ENCODE results near the gene YLPM1. TPM values are rescaled to one million over a fixed set of nuclear protein-coding genes. Genes with fewer than 3 reads are reported as not detected.

Gene YLPM1
- total RNA-seq, 2 experiments from 2014 or later: 46.5 to 47.0 TPM

GRCh38 chr14:74793506-74794155 is 30.5 kb downstream of the YLPM1 start:
- Mint-ChIP-seq H3K4me3 (peak overlapping the region; percentile 60), H3K9me3 (peaks cover 3% of the 10 kb centered on the region), H3K27me3 (ENCODE audit: low read depth) (no peaks in the 10 kb centered on the region), H3K36me3 (ENCODE audit: low read depth) (peaks cover 32% of the 10 kb centered on the region), H3K4me1 (ENCODE audit: low read depth) (peaks cover 40% of the 10 kb centered on the region), H3K27ac (peak overlapping the region; percentile 81)
- DNase-seq: peak; percentile 31
- intact Hi-C loops (cut with micrococcal nuclease): loop anchor here (1.0 to 2.0 kb wide), 3 partner anchors 29 to 209 kb away; partner anchors contain the start of gene EIF2B2
- CTCF ChIA-PET: interaction anchor here (0.6 to 1.2 kb wide), 2 partner anchors 184 to 313 kb away, joined by 3 to 4 read pairs; no protein-coding TSS in a partner anchor

- intact Hi-C loops (cut with micrococcal nuclease): no loop called here
- CTCF ChIA-PET: no interaction called here
These were observed 31.8 kb downstream of the YLPM1 start for GRCh38 chr14:74794947-74795346.

GRCh38 chr14:74799765-74800164 is 36.6 kb downstream of the YLPM1 start:
- no peak overlapping the region for H3K27ac Mint-ChIP-seq
- CTCF ChIA-PET: no interaction called here
- H3K4me1 Mint-ChIP-seq (ENCODE audit: low read depth): peaks cover 18% of the 10 kb centered on the region
- no peak for DNase-seq
- H3K36me3 Mint-ChIP-seq (ENCODE audit: low read depth): peaks cover 31% of the 10 kb centered on the region
- intact Hi-C loops (cut with micrococcal nuclease): no loop called here
- no peaks in the 10 kb centered on the region for H3K27me3 Mint-ChIP-seq (ENCODE audit: low read depth)
- no peak overlapping the region for H3K4me3 Mint-ChIP-seq
- no peaks in the 10 kb centered on the region for H3K9me3 Mint-ChIP-seq

More at GRCh38 chr14:74794947-74795346, 31.8 kb downstream of the YLPM1 start:
- Mint-ChIP-seq H3K36me3 (ENCODE audit: low read depth) (peaks cover 32% of the 10 kb centered on the region), H3K27ac (no peak overlapping the region), H3K9me3 (peaks cover 3% of the 10 kb centered on the region), H3K4me1 (ENCODE audit: low read depth) (peaks cover 49% of the 10 kb centered on the region), H3K27me3 (ENCODE audit: low read depth) (no peaks in the 10 kb centered on the region), H3K4me3 (no peak overlapping the region)
- no peak for DNase-seq

GRCh38 chr14:74800780-74801179 is 37.7 kb downstream of the YLPM1 start:
- Mint-ChIP-seq H3K9me3 (no peaks in the 10 kb centered on the region), H3K36me3 (ENCODE audit: low read depth) (peaks cover 26% of the 10 kb centered on the region), H3K4me1 (ENCODE audit: low read depth) (peaks cover 14% of the 10 kb centered on the region), H3K27me3 (ENCODE audit: low read depth) (no peaks in the 10 kb centered on the region), H3K4me3 (no peak overlapping the region), H3K27ac (no peak overlapping the region)
- intact Hi-C loops (cut with micrococcal nuclease): no loop called here
- CTCF ChIA-PET: interaction anchor here (1.1 kb wide), 1 partner anchor 59 kb away, joined by 3 read pairs; no protein-coding TSS in a partner anchor
- DNase-seq: no peak

GRCh38 chr14:74801396-74801795 is 38.3 kb downstream of the YLPM1 start:
- H3K9me3 Mint-ChIP-seq: no peaks in the 10 kb centered on the region
- no peak overlapping the region for H3K4me3 Mint-ChIP-seq
- H3K36me3 Mint-ChIP-seq (ENCODE audit: low read depth): peaks cover 26% of the 10 kb centered on the region
- H3K4me1 Mint-ChIP-seq (ENCODE audit: low read depth): peaks cover 14% of the 10 kb centered on the region
- H3K27ac Mint-ChIP-seq: no peak overlapping the region
- H3K27me3 Mint-ChIP-seq (ENCODE audit: low read depth): no peaks in the 10 kb centered on the region
- no peak for DNase-seq
- intact Hi-C loops (cut with micrococcal nuclease): no loop called here
- CTCF ChIA-PET: interaction anchor here (1.0 to 1.3 kb wide), 3 partner anchors 59 to 193 kb away, joined by 3 to 4 read pairs (median 3); partner anchors contain the start of gene LTBP2

DNA sequence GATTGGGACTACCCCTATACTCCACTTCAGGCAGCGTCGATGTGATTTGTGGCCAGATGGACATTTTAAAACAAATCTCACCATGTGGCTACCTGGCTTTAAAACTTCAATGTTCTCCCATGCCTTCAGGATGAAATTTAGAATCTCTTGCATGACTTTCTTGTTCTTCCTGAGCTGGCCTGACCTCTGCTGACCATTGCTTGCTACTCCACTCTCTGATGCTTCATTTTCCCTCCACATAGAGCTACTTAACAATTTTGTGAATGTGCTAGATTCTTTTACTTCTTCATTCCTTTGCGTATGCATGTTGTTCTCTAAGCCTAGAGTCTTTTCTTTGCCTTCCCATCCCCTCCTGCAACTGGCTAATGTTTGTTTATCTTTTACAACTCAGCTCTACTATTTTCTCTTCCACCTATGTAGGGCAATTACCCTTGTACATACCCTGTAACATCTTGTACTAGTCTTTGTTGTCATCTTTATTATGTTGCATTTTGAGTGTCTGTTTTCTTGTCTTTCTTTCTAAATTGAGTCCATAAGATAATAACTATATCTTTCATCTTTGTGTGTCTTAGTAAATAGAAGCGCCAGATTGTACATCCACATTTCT is 41.2 kb downstream of the YLPM1 start:
- Mint-ChIP-seq H3K27ac (no peak overlapping the region), H3K4me3 (no peak overlapping the region), H3K9me3 (no peaks in the 10 kb centered on the region), H3K27me3 (ENCODE audit: low read depth) (no peaks in the 10 kb centered on the region), H3K4me1 (ENCODE audit: low read depth) (peaks cover 5% of the 10 kb centered on the region), H3K36me3 (ENCODE audit: low read depth) (peaks cover 16% of the 10 kb centered on the region)
- intact Hi-C loops (cut with micrococcal nuclease): loop anchor here (1.0 kb wide), 1 partner anchor 195 kb away; no protein-coding TSS in a partner anchor
- DNase-seq: peak; percentile 54
- CTCF ChIA-PET: interaction anchor here (0.6 to 1.6 kb wide), 4 partner anchors 12 to 195 kb away, joined by 3 to 6 read pairs (median 3); no protein-coding TSS in a partner anchor

DNA sequence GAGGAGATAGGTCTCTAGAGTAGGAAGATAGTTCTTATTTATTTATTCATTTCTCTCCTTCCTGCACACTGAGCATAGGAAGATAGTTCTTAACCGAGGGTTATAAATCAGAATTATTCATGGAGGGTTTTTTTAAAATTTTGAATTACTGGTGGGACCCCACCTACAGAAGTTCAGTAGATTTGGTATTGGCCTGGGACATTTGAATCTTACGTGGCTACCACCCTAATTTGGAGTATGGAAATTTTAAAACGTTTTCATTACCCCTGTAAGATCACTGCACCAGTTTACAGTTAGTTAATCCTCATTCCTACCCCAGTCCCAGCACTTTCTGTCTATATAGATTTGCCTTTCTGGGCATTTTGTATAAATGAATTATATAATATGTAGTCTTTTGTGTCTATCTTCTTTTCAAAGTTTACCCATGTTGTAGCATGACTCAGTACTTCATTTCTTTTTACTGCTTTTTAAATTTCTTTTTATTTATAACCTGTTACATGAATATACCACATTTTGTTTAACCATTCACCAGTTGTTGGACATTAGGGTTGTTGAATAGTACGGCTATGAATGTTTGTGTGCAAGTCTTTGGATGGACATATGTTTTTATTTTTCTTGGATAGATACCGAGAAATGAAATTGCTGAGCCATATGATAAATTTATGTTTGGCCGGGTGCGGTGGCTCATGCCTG is 44.9 kb downstream of the YLPM1 start:
- peaks cover 23% of the 10 kb centered on the region for H3K36me3 Mint-ChIP-seq (ENCODE audit: low read depth)
- CTCF ChIA-PET: no interaction called here
- H3K4me1 Mint-ChIP-seq (ENCODE audit: low read depth): no peaks in the 10 kb centered on the region
- intact Hi-C loops (cut with micrococcal nuclease): no loop called here
- H3K4me3 Mint-ChIP-seq: no peak overlapping the region
- no peaks in the 10 kb centered on the region for H3K27me3 Mint-ChIP-seq (ENCODE audit: low read depth)
- no peaks in the 10 kb centered on the region for H3K9me3 Mint-ChIP-seq
- no peak for DNase-seq
- H3K27ac Mint-ChIP-seq: no peak overlapping the region

- intact Hi-C loops (cut with micrococcal nuclease): no loop called here
- Mint-ChIP-seq H3K4me1 (ENCODE audit: low read depth) (peaks cover 6% of the 10 kb centered on the region), H3K9me3 (no peaks in the 10 kb centered on the region), H3K4me3 (no peak overlapping the region), H3K36me3 (ENCODE audit: low read depth) (peaks cover 42% of the 10 kb centered on the region), H3K27me3 (ENCODE audit: low read depth) (no peaks in the 10 kb centered on the region), H3K27ac (no peak overlapping the region)
- DNase-seq: no peak
- CTCF ChIA-PET: interaction anchor here (1.1 kb wide), 1 partner anchor 45 kb away, joined by 3 read pairs; no protein-coding TSS in a partner anchor
These were observed 53.0 kb downstream of the YLPM1 start for GRCh38 chr14:74816124-74816523.

DNA sequence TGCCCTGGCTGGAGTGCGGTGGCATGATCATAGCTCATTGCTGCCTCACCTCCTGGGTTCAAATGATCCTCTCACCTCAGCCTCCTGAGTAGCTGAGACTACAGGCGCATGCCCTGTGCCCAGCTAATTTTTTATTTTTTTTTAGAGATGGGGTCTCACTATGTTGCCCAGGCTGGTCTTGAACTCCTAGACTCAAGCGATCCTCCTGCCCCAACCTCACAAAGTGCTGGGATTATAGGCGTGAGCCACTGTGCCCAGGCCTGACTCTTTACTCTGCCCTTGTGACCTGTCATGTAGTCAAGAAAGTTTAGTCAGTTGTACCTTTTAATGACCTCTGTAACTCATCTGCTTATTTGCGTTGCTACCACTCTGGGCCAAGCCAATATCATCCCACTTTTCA is 57.2 kb downstream of the YLPM1 start:
- intact Hi-C loops (cut with micrococcal nuclease): no loop called here
- no peak overlapping the region for H3K27ac Mint-ChIP-seq
- CTCF ChIA-PET: no interaction called here
- peaks cover 38% of the 10 kb centered on the region for H3K36me3 Mint-ChIP-seq (ENCODE audit: low read depth)
- no peak overlapping the region for H3K4me3 Mint-ChIP-seq
- H3K27me3 Mint-ChIP-seq (ENCODE audit: low read depth): no peaks in the 10 kb centered on the region
- DNase-seq: no peak
- peaks cover 7% of the 10 kb centered on the region for H3K4me1 Mint-ChIP-seq (ENCODE audit: low read depth)
- no peaks in the 10 kb centered on the region for H3K9me3 Mint-ChIP-seq

DNA sequence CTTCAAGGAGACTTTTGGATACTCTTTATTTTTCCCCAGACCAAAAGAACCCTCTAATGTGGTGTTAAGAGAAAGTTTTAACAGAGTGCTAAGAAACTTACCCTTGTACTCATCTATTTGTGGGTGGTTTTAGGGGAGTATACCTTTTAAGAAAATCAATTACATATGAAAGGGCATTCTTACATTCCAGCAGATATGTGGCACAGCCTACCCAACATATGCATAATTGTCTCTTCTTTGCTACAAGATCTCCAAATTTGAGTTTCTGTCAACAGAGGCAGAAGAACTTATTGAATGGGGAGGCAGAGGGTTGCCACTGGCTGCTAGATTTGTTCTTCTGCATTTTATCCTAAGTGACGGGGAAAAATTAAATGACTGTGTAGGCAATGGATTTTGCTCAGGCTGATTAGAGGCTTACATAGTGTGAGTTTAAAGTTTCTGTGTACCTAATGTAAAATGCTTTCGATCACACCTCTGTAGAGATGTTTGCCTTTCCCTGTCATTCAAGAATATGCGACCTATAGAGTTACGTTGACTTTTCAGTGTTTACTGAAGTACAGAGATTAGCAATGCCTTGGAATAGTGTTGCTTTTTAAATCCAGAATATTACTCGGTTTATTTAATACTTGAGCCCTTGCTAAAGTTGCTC is 58.3 kb downstream of the YLPM1 start:
- peaks cover 5% of the 10 kb centered on the region for H3K4me1 Mint-ChIP-seq (ENCODE audit: low read depth)
- no peaks in the 10 kb centered on the region for H3K27me3 Mint-ChIP-seq (ENCODE audit: low read depth)
- no peak overlapping the region for H3K4me3 Mint-ChIP-seq
- intact Hi-C loops (cut with micrococcal nuclease): no loop called here
- CTCF ChIA-PET: no interaction called here
- H3K36me3 Mint-ChIP-seq (ENCODE audit: low read depth): peaks cover 35% of the 10 kb centered on the region
- H3K27ac Mint-ChIP-seq: no peak overlapping the region
- no peak for DNase-seq
- H3K9me3 Mint-ChIP-seq: no peaks in the 10 kb centered on the region

DNA sequence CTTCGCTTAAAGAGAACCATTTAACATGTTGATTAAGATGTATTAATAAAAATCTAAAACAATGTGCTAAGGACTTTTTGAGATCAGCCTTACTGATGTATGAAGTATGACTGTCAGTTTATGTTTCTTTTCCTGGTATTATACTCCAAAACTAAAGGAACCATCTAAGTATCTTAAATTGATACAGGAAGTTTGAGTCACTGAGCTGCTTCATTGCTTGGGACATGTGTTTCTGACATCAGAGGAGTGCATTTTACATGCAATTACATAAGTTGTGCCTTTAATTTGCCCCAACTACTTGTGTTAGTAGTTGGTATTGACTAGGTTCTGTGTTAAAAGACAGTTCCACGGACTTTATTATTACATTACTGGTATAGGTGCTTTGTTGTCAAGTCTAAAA is 61.9 kb downstream of the YLPM1 start:
- CTCF ChIA-PET: no interaction called here
- Mint-ChIP-seq H3K27ac (no peak overlapping the region), H3K36me3 (ENCODE audit: low read depth) (peaks cover 31% of the 10 kb centered on the region), H3K4me1 (ENCODE audit: low read depth) (peaks cover 5% of the 10 kb centered on the region), H3K27me3 (ENCODE audit: low read depth) (no peaks in the 10 kb centered on the region), H3K4me3 (no peak overlapping the region), H3K9me3 (no peaks in the 10 kb centered on the region)
- no peak for DNase-seq
- intact Hi-C loops (cut with micrococcal nuclease): no loop called here

DNA sequence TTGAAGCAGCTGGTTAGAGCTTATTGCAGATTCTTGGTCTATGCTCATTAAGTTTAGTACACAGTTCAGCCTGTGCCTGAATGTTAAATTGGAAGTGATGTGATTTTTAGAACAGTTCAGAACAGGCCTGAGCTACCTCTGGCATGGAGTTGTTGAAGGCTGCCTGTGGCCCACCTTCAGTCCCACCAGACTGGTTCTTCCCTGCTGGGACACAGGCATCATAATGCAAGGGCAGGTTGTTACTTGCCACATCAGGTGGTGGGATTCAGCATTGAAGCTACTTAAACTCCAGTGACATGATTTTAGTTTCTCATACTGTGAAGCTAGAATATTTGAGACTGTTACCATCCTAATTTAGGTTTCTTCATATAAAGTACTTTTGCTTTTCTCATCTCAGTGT is 63.5 kb downstream of the YLPM1 start:
- intact Hi-C loops (cut with micrococcal nuclease): no loop called here
- H3K27me3 Mint-ChIP-seq (ENCODE audit: low read depth): no peaks in the 10 kb centered on the region
- H3K36me3 Mint-ChIP-seq (ENCODE audit: low read depth): peaks cover 25% of the 10 kb centered on the region
- no peak overlapping the region for H3K4me3 Mint-ChIP-seq
- H3K9me3 Mint-ChIP-seq: no peaks in the 10 kb centered on the region
- no peak for DNase-seq
- H3K27ac Mint-ChIP-seq: no peak overlapping the region
- peaks cover 3% of the 10 kb centered on the region for H3K4me1 Mint-ChIP-seq (ENCODE audit: low read depth)
- CTCF ChIA-PET: no interaction called here

Data from activated naive CD4-positive, alpha-beta T cell treated with anti-CD3 and anti-CD28 coated beads for 36 hours (primary cell).